ENCODE data around the gene TLCD2.
"Not testable (repeated sequence)": the region's sequence is repeated elsewhere in the genome, so short reads cannot be mapped to it uniquely, and the experiment has no call there.

TLCD2 gene

GRCh38 chr17:1683459-1683858 lies 26.7 kb downstream of the TLCD2 start:
- DNase-seq, result no peak

- DNase-seq, result no peak
Measured at GRCh38 chr17:1676401-1676800, 33.8 kb downstream of the TLCD2 start.

GRCh38 chr17:1673041-1673785 lies 37.0 kb downstream of the TLCD2 start:
- no peak for DNase-seq

GRCh38 chr17:1663934-1664333 lies 46.2 kb downstream of the TLCD2 start:
- DNase-seq, result not testable (repeated sequence)

GRCh38 chr17:1661045-1661444 lies 49.1 kb downstream of the TLCD2 start:
- DNase-seq, result no peak

GRCh38 chr17:1658100-1658499 lies 52.1 kb downstream of the TLCD2 start:
- no peak for DNase-seq

- no peak for DNase-seq
Measured at GRCh38 chr17:1653735-1654134, 56.4 kb downstream of the TLCD2 start.

GRCh38 chr17:1652794-1653193 lies 57.4 kb downstream of the TLCD2 start:
- DNase-seq, result not testable (repeated sequence)

Data from NCI-H2081 treated with DMSO at 0.1 percent for 48 hours (cell line).